ENCODE results near the gene NUMB. TPM values are rescaled to one million over a fixed set of nuclear protein-coding genes. Genes with fewer than 3 reads are reported as not detected.

Gene NUMB
- total RNA-seq, 1 donor from 2014 or later, result 41.9 TPM

GRCh38 chr14:73253721-73254120 lies 204.6 kb downstream of the NUMB start:
- ATAC-seq (no peak), DNase-seq (peak; percentile 20)
- intact Hi-C loops (cut with micrococcal nuclease), result no loop called here

DNA sequence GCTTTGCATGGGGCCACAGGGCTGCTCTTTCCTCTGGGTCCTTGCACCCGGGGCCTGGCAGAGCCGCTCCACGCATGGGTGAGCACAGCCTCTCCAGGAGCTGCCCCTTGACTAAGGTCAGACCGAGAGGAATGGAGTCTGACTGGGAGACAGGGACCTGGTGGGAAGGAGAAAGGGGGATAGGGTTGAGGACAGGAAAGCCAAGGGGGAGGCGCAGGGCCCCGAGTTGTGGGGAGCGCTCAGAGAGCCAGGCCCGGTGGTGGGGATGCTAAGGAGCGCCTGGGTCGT lies 205.1 kb downstream of the NUMB start:
- DNase-seq, result peak; percentile 25
- ATAC-seq, result no peak
- intact Hi-C loops (cut with micrococcal nuclease), result no loop called here

DNA sequence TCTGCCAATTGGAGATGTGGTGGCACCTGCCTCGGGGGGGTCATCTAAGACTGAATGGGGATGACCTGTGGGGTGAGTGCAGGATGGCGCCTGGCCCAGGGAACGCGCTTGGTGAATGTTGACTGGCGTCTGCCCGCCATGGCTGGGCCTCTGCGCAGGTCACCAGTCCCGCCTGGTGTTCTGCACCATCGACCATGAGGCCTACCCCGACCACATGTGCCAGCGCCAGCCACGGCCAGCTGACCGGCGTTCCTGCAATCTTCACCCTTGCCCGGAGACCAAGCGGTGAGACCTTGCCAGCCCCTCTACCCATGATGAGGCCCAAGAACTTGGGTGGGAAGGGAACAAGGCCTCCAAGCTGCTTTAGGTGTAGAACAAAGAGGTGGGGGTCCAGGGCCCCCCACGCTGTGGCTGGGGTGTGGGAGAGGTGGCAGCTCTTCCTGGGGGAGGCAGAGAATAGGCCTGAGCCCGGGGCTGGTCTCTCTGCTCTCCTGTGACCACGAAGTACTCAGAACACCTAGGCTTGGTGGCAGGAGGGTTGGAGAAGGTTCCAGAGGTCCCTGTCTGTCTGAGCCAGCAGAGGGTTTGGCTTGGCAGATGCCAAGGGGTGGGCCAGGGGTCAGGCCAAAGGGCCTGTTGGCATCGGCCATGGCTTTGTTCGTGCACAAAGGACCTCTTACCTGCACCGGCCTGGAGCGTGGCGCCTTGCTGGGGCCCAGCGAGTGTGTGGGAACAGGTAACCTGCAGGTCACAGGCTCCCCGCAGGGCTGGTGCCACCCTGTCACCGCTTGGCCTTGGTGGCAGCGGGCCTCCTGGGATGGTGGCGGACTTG lies 205.6 kb downstream of the NUMB start:
- intact Hi-C loops (cut with micrococcal nuclease), result no loop called here
- ATAC-seq (no peak), DNase-seq (peak; percentile 22)

GRCh38 chr14:73251516-73252215 lies 206.7 kb downstream of the NUMB start:
- ATAC-seq (no peak), DNase-seq (peak; percentile 29)
- intact Hi-C loops (cut with micrococcal nuclease), result no loop called here

- intact Hi-C loops (cut with micrococcal nuclease), result no loop called here
- ATAC-seq (no peak), DNase-seq (peak; percentile 2)
These were observed 207.4 kb downstream of the NUMB start for GRCh38 chr14:73250781-73251500.

DNA sequence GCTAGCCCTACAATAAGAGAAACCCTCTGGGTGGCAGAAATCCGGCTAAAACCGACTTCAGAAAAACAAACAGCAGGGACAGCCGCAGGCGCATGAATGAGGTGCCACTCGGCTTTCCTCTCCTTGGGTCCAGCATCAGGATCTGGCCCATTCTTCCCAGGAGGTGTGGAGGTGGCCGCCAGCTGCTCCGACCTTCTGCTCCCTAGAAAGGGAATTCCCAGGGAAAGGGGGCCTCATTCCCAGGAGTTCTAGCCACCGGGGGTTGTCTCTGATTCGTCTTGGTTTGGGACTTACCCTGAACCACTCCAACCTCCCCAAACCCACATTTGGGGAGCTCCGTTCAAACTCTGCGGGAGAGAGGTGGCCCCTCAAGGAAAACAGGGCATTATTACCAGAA lies 208.0 kb downstream of the NUMB start:
- intact Hi-C loops (cut with micrococcal nuclease), result no loop called here
- DNase-seq, result no peak
- ATAC-seq, result no peak

GRCh38 chr14:73249564-73250316 lies 208.6 kb downstream of the NUMB start:
- DNase-seq (peak; percentile 20), ATAC-seq (no peak)
- intact Hi-C loops (cut with micrococcal nuclease), result no loop called here

DNA sequence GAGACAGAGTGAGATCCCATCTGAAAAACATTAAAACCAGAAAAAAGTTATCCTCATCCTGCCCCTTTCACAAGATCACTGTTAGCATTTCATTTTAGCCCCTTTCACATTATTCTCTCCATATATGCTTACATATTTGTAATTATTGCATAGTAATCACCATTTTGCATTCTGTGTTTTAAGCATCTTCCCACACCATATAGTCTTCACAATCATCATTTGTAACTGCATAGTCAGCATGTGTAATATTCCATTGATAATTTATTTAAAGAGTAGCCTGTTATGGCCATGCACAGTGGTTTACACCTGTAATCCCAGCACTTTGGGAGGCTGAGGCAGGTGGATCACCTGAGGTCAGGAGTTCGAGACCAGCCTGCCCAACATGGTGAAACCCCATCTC lies 209.2 kb downstream of the NUMB start:
- DNase-seq, result no peak
- ATAC-seq, result no peak
- intact Hi-C loops (cut with micrococcal nuclease), result no loop called here

DNA sequence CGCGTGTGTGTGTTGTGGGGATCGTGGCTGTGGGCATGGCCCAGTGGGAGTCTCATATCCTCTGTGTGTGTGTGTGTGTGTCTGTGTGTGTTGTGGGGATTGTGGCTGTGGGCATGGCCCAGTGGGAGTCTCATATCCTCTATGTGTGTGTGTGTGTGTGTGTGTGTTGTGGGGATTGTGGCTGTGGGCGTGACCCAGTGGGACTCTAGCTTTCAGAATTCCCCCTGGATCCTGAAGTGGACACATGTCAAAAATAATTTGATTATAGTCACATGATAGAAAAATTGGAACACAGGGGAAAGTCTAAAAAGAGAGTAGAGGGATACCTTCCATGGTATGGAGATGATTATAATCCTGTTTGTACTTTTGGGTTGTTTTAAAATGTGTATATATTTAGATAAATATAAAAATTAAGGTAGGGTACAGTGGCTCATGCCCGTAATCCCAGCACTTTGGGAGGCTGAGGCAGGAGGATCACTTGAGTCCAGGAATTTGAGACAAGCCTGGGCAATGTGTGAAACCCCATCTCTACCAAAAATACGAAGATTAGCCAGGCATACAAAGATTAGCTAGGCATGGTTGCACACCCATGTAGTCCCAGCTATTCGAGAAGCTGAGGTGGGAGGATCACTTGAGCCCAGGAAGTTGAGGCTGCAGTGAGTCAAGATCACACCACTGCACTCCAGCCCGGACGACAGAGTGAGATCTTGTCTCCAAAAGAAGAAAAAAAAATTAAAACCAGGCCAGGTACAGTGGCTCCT lies 210.1 kb downstream of the NUMB start:
- ATAC-seq (no peak), DNase-seq (peak; percentile 5)
- intact Hi-C loops (cut with micrococcal nuclease), result no loop called here

DNA sequence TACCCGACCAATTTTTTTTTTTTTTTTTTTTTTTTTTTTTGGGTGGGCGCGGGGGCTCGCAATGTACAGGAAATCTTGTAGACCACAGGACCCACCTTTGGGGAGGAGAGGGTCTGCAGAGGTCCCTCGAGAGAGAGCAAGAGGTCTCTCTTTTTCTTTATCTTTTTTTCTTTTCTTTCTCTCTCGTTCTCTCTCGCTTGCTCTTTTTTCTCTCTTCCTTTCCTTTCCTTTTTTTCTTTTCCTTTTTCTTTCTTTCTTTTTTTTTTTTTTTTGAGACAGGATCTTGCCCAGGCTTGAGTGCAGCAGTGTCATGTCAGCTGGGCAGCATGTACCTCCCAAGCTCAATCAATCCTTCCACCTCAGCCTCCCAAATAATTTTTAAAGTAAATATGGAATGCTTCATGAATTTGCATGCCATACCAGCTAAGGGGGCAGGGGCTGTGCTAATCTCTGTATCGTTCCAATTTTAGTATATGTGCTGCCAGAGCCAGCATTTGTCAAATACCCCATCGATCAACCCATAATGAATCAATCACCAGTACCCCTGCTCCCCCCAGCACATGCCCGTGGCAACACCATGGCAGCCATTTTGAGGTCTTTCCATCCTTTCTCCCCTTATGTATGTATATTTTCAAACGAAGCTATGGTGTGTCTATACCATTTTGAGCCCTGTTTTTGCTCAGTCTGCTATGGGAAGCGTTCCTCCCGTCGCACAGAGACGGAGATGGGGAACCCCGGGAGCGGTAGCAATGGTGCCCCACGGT lies 211.8 kb downstream of the NUMB start:
- intact Hi-C loops (cut with micrococcal nuclease), result no loop called here
- DNase-seq, result peak; percentile 2
- no peak for ATAC-seq

GRCh38 chr14:73245480-73246325 lies 212.6 kb downstream of the NUMB start:
- ATAC-seq (peak; percentile 90), DNase-seq (peak; percentile 79)
- intact Hi-C loops (cut with micrococcal nuclease), result no loop called here

DNA sequence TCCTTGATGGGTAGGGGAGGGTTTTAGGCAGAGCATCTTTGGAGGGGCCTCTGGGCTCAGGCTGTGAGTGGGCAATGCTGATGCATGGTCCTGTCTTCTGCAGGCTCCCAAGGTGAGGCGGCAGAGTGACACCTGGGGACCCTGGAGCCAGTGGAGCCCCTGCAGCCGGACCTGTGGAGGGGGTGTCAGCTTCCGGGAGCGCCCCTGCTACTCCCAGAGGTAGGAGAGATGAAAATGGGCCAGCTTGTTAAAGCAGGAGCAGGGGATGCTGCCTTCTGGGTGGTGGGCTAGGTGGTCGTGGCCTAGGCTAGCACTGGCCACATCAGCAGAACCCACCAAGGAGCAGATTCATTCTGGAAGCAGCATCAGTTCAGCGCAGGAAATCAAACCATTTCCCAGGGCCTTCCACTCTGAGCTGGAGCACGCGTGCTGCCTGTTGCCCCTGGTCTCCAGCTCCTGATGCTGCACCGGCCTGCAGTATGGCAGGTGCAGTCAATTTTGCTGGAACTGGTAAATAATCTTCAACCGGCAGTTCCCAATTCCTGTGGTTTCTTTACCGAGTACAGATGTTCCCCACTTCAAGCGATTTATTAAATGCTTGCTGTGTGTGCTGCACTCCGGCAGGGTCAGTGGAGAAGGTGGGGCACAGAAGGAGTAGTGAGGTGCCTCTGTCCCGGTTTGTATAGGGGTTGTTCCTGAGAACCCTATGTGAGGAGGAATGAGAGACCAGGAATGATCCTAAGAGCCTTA lies 213.6 kb downstream of the NUMB start:
- DNase-seq, result peak; percentile 18
- intact Hi-C loops (cut with micrococcal nuclease), result no loop called here

GRCh38 chr14:73243748-73244147 lies 214.6 kb downstream of the NUMB start:
- intact Hi-C loops (cut with micrococcal nuclease), result no loop called here
- DNase-seq (no peak), ATAC-seq (no peak)

More for the DNA sequence above, 213.6 kb downstream of the NUMB start:
- no peak for ATAC-seq

DNA sequence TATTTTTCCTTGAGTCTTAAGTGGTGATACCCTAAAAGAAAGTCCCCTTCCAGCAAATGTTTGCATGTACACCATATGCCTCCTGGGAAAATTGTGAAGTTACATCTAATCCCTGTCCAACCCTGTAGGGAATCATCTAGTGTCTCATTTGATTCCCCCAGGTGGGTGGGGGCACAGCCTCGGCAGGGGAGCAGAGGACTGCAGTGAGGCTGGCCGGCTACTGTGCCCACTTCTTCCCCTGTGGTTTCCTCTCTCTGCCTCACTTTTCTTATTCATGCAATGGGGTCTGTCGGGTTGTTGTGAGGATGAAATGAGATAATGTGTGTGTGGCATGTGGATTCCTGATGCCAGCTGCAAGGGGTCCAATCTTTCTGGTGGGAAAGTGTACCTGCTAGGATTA lies 215.0 kb downstream of the NUMB start:
- intact Hi-C loops (cut with micrococcal nuclease), result no loop called here
- DNase-seq (peak; percentile 19), ATAC-seq (no peak)

DNA sequence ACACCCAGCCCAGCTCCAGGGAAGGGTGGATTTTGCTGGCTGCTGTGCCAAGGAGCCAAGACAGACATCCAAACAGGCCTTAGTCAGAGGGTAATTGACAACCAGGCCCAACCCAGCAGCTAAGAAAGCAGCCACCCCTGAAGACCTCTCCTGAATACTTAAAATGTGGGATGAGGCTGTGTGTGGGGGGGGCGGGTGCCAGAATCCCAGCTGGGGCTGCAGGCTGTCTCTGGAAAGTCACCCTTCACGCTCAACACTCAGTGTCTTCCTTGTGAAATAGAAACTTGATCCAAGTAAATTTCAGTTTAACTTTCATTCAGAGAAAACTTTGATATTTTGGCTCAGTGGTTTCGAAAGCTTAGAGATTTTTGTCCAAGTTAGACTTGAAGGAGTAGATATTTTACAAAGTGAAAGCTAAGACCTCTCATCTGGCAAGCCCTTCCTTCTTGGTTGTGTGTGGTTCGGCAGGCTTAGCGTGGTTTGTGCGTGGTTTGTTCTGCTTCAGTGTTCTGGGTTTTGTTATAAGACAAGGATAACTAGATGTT lies 215.9 kb downstream of the NUMB start:
- intact Hi-C loops (cut with micrococcal nuclease), result no loop called here
- ATAC-seq (no peak), DNase-seq (peak; percentile 36)

DNA sequence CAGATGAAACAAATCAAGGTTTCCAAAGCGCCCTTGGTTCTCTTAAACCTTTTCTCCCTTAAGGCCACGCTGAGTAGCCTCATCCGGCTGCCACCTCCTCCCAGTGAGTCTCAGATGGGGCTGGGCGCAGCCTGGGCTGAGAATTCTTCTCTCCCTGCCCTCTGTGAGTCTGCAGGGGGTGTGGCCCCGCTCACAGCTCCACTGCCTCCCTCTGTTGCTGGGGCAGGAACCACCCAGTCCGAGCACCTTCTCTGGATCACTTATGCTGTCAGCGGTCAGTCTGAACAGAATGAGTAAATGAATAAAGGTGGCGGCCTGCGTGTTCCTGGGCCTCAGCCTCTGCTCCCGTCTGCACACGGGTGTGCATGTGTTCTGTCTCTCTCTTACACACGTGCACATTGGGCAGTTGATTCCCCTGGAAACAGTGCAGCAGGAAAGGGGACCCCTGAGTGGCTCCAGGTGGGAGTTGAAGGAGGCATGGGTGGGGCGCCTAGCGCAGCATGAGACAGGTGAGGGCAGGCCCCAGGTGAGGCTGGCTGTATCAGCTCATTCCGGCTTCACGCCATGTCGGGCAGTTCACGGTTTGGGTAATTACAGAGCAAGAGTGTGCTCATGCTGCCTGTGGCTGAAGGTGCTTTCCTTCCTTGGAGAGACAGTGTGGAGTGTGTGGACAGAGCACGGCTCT lies 216.7 kb downstream of the NUMB start:
- intact Hi-C loops (cut with micrococcal nuclease), result no loop called here
- DNase-seq (peak; percentile 24), ATAC-seq (no peak)
